HepG2 (cell line): Measurements from ENCODE around the gene ACSL1. TPM values are rescaled to one million over a fixed set of nuclear protein-coding genes. Genes with fewer than 3 reads are reported as not detected.

Experiments
- AGO1 ChIP-seq: fragments of 200-400 bp; formaldehyde crosslinking; IDR thresholded peaks from 2 replicates; pipeline ENCODE4 v1.6.1; 2017; ENCODE audit warnings: mild to moderate bottlenecking, low read depth, low read length, moderate library complexity; ENCODE audit not compliant: poor library complexity, severe bottlenecking
- ARNT ChIP-seq: fragments of 450-650 bp; IDR thresholded peaks from 2 replicates; pipeline ENCODE4 v1.6.1; 2017
- ARNTL ChIP-seq: sonication (generic); formaldehyde crosslinking; IDR thresholded peaks from 2 replicates; pipeline ENCODE4 v1.4.0; 2020; ENCODE audit warnings: mild to moderate bottlenecking, missing genetic modification reagents
- ATAD3A ChIP-seq: sonication (generic); formaldehyde crosslinking; IDR thresholded peaks from 2 replicates; pipeline ENCODE4 v1.4.0; 2020; ENCODE audit warnings: missing genetic modification reagents
- BCL6 ChIP-seq: IDR thresholded peaks from 2 replicates; pipeline ENCODE4 v1.6.1; 2016; ENCODE audit warnings: missing genetic modification reagents, missing compliant biosample characterization
- LBX2 ChIP-seq: sonication (generic); formaldehyde crosslinking; IDR thresholded peaks from 2 replicates; pipeline ENCODE4 v1.5.0; 2020; ENCODE audit warnings: missing genetic modification reagents, mild to moderate bottlenecking, borderline replicate concordance
- MAFG ChIP-seq: sonication (generic); formaldehyde crosslinking; IDR thresholded peaks from 2 replicates; pipeline ENCODE4 v1.5.1; 2020; ENCODE audit warnings: mild to moderate bottlenecking, missing genetic modification reagents
- MXI1 ChIP-seq: IDR thresholded peaks from 3 replicates; pipeline ENCODE4 v1.6.1; 2012; ENCODE audit warnings: low read depth, low read length, inconsistent platforms, borderline replicate concordance
- PHF21A ChIP-seq: sonication (generic); formaldehyde crosslinking; IDR thresholded peaks from 2 replicates; pipeline ENCODE4 v1.5.0; 2020; ENCODE audit warnings: mild to moderate bottlenecking, missing genetic modification reagents
- RARA ChIP-seq: IDR thresholded peaks from 2 replicates; pipeline ENCODE4 v1.6.1; 2016; ENCODE audit warnings: missing genetic modification reagents, missing compliant biosample characterization
- RCOR2 ChIP-seq: IDR thresholded peaks from 2 replicates; pipeline ENCODE4 v1.6.1; 2016; ENCODE audit warnings: missing biosample characterization, missing genetic modification reagents
- SALL1 ChIP-seq: sonication (generic); formaldehyde crosslinking; IDR thresholded peaks from 2 replicates; pipeline ENCODE4 v1.8.0; 2022; ENCODE audit warnings: mild to moderate bottlenecking, missing genetic modification reagents
- SIX1 ChIP-seq: sonication (generic); formaldehyde crosslinking; IDR thresholded peaks from 2 replicates; pipeline ENCODE4 v1.4.0; 2020; ENCODE audit warnings: missing genetic modification reagents, borderline replicate concordance
- SNAPC4 ChIP-seq: sonication (generic); formaldehyde crosslinking; IDR thresholded peaks from 2 replicates; pipeline ENCODE4 v1.4.0; 2020; ENCODE audit warnings: mild to moderate bottlenecking, missing genetic modification reagents
- SSRP1 ChIP-seq: IDR thresholded peaks from 2 replicates; pipeline ENCODE4 v1.6.1; 2016; ENCODE audit warnings: control low read depth
- TAF1 ChIP-seq: sonication (generic); formaldehyde crosslinking; IDR thresholded peaks from 2 replicates; pipeline ENCODE4 v1.4.0; 2020; ENCODE audit warnings: missing genetic modification reagents
- TRIM24 ChIP-seq: sonication (generic); formaldehyde crosslinking; IDR thresholded peaks from 2 replicates; pipeline ENCODE4 v1.8.0; 2022; ENCODE audit warnings: mild to moderate bottlenecking, missing genetic modification reagents
- UBTF ChIP-seq: sonication (generic); formaldehyde crosslinking; IDR thresholded peaks from 2 replicates; pipeline ENCODE4 v1.4.0; 2020; ENCODE audit warnings: mild to moderate bottlenecking, missing genetic modification reagents
- YEATS4 ChIP-seq: sonication (generic); formaldehyde crosslinking; IDR thresholded peaks from 2 replicates; pipeline ENCODE4 v1.4.0; 2020; ENCODE audit warnings: missing genetic modification reagents, borderline replicate concordance
- ZNF432 ChIP-seq: sonication (generic); formaldehyde crosslinking; IDR thresholded peaks from 2 replicates; pipeline ENCODE4 v1.5.0; 2020; ENCODE audit warnings: missing genetic modification reagents, mild to moderate bottlenecking, borderline replicate concordance
- ZNF451 ChIP-seq: sonication (generic); formaldehyde crosslinking; IDR thresholded peaks from 2 replicates; pipeline ENCODE4 v1.5.0; 2020; ENCODE audit warnings: mild to moderate bottlenecking, missing genetic modification reagents
- ZNF549 ChIP-seq: sonication (generic); formaldehyde crosslinking; IDR thresholded peaks from 2 replicates; pipeline ENCODE4 v1.5.0; 2020; ENCODE audit warnings: missing genetic modification reagents
- ZNF550 ChIP-seq: sonication (generic); formaldehyde crosslinking; IDR thresholded peaks from 2 replicates; pipeline ENCODE4 v1.4.0; 2020; ENCODE audit warnings: mild to moderate bottlenecking, missing genetic modification reagents, borderline replicate concordance
- ZNF589 ChIP-seq: sonication (generic); formaldehyde crosslinking; conservative IDR thresholded peaks from 2 replicates; pipeline ENCODE4 v1.8.0; 2022; ENCODE audit warnings: mild to moderate bottlenecking, moderate library complexity, missing genetic modification reagents
- polyA plus RNA-seq, 8 experiments: library from polyadenylated mRNA; depleted of rRNA in 3 of 8; stranded (reverse) in 7 of 8; unstranded in 1 of 8; fragments of >200 nt; fragmentation: Illumina TruSeq in 4 of 8; extraction: Trizol in 4 of 8; gene quantifications; 2 replicates each; pipeline versions ENCODE4 v1.2.1 to v1.2.3, GENCODE V29; 2011 to 2016; ENCODE audit warnings: low read depth in 4 of 8, missing spikeins in 1 of 8, mixed read lengths in 1 of 8; ENCODE audit not compliant: insufficient read depth in 1 of 8
- total RNA-seq, 5 experiments: library from RNA; depleted of rRNA; stranded (reverse); fragments of >200 nt; fragmentation: Illumina TruSeq; extraction: Trizol; gene quantifications; 2 replicates each; pipeline ENCODE4 v1.2.3, GENCODE V29; 2016; ENCODE audit warnings: low read depth in 1 of 5

The ACSL1 gene
- total and polyA plus RNA-seq, 2 of the 13 experiments (the other 11 are each of a cell fraction or from before 2014, with no cell fraction given): 10.0 to 29.8 TPM

GRCh38 chr4:184825141-184825895, 450 bp downstream of the ACSL1 start (continued):
- TF ChIP-seq ZNF432 (CRISPR knock-in tag) (no peak), LBX2 (CRISPR knock-in tag) (0 out of 2 replicates have a peak, but pooled peaks have one; percentile 29), BCL6 (peak; percentile 34; the same call in 1 of the 2 replicates), ARNT (no peak), ZNF589 (CRISPR knock-in tag) (no peak), ZNF451 (no peak), RCOR2 (CRISPR knock-in tag) (no peak), SNAPC4 (CRISPR knock-in tag) (no peak), PHF21A (CRISPR knock-in tag) (no peak), SSRP1 (CRISPR knock-in tag) (no peak), ZNF549 (CRISPR knock-in tag) (no peak), MAFG (CRISPR knock-in tag) (no peak), AGO1 (no peak), MXI1 (0 out of 3 replicates have a peak, but pooled peaks have one; percentile 18), ARNTL (no peak), ATAD3A (CRISPR knock-in tag) (no peak), RARA (CRISPR knock-in tag) (peak; percentile 9; the same call in 1 of the 2 replicates), SALL1 (CRISPR knock-in tag) (peak; percentile 49; the same call in 1 of the 2 replicates), TAF1 (CRISPR knock-in tag) (0 out of 2 replicates have a peak, but pooled peaks have one; percentile 29), YEATS4 (CRISPR knock-in tag) (peak; percentile 22; the same call in 1 of the 2 replicates), ZNF550 (CRISPR knock-in tag) (no peak), UBTF (CRISPR knock-in tag) (peak; percentile 6; the same call in 1 of the 2 replicates), SIX1 (no peak), TRIM24 (CRISPR knock-in tag) (no peak)
